ENCODE results near the gene GPR82.

The GPR82 gene

DNA sequence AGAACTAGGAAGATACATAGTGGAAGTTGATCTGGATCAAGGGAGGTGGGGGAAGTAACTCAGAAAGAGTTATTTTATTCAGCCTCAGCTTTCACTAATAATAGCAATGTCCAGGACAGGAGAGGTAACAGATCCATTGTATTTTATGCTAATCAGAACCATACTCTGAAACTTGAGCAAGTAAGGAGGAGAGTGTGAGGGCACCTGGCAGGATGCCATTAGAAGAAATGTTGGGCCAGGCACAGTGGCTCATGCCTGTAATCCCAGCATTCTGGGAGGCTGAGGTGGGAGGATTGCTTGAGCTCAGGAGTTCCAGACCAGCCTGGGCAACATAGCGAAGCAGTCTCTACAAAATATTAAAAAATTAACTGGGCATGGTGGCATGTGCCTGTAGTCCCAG, 18.9 kb upstream of the GPR82 start:
- ChIA-PET POLR2A (no interaction called here), CTCF (interaction anchor here (1.6 to 1.7 kb wide), 2 partner anchors 10 to 11 kb away, joined by 4 to 5 read pairs; no protein-coding TSS in a partner anchor)
- no peak for TF ChIP-seq CTCF (IDR thresholded peaks at IDR 0.05; ENCODE audit: control extremely low read depth, extremely low read depth, low read depth, missing control alignments)
- no peak for DNase-seq (ENCODE audit: extremely low spot score)

- ChIA-PET POLR2A (no interaction called here), CTCF (interaction anchor here (1.6 to 1.7 kb wide), 2 partner anchors 9 to 11 kb away, joined by 4 to 5 read pairs; no protein-coding TSS in a partner anchor)
- DNase-seq (ENCODE audit: extremely low spot score), result peak; percentile 23
These were observed 18.2 kb upstream of the GPR82 start for GRCh38 chrX:41705680-41706374.

GRCh38 chrX:41707218-41707617, 16.8 kb upstream of the GPR82 start:
- ChIA-PET CTCF (no interaction called here), POLR2A (no interaction called here)
- no peak for DNase-seq (ENCODE audit: extremely low spot score)
- no peak for TF ChIP-seq CTCF (IDR thresholded peaks at IDR 0.05; ENCODE audit: control extremely low read depth, extremely low read depth, low read depth, missing control alignments)

More at GRCh38 chrX:41705680-41706374, 18.2 kb upstream of the GPR82 start:
- TF ChIP-seq CTCF (IDR thresholded peaks at IDR 0.05; ENCODE audit: control extremely low read depth, extremely low read depth, low read depth, missing control alignments), result no peak

DNA sequence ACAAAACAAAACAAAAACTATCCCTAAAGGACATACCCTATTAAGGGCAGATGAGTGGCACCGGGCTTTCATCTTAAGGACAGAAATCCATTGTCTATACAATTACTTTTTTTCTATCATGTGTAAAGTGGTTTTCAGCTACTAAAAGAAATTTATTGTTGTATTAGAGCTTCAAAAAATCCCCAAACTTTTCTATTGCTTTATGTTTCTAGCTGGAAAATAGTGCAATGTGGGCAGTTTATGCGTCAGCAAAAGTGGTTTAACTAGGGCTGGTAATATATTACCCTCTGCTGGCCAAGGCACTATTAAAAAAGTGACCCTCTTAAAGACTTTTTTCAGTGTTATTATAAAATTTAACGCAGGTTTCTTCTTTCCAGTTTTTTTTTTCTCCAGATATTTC, 15.5 kb upstream of the GPR82 start:
- CTCF ChIA-PET, result no interaction called here
- no peak for TF ChIP-seq CTCF (IDR thresholded peaks at IDR 0.05; ENCODE audit: control extremely low read depth, extremely low read depth, low read depth, missing control alignments)
- no peak for DNase-seq (ENCODE audit: extremely low spot score)
- POLR2A ChIA-PET, result no interaction called here

GRCh38 chrX:41711021-41711667, 12.8 kb upstream of the GPR82 start:
- no peak for DNase-seq (ENCODE audit: extremely low spot score)
- CTCF ChIA-PET, result no interaction called here
- TF ChIP-seq CTCF (IDR thresholded peaks at IDR 0.05; ENCODE audit: control extremely low read depth, extremely low read depth, low read depth, missing control alignments), result no peak
- POLR2A ChIA-PET, result no interaction called here

- DNase-seq (ENCODE audit: extremely low spot score), result no peak
- TF ChIP-seq CTCF (IDR thresholded peaks at IDR 0.05; ENCODE audit: control extremely low read depth, extremely low read depth, low read depth, missing control alignments), result no peak
- ChIA-PET CTCF (interaction anchor here (1.6 kb wide), 1 partner anchor 15 kb away, joined by 4 read pairs; no protein-coding TSS in a partner anchor), POLR2A (no interaction called here)
These were observed 7.8 kb upstream of the GPR82 start for GRCh38 chrX:41716222-41716621.
